Right lobe of liver (tissue), 6 donors: ENCODE data around the gene SEMA4D. TPM values are rescaled to one million over a fixed set of nuclear protein-coding genes. Genes with fewer than 3 reads are reported as not detected.

Source experiments
- ATAC-seq, 4 donors: fragments of 200-7000 bp; cut with Tn5 transposase; one replicate each; pipeline ENCODE4 v1.9.1; 2020; ENCODE audit warnings: mild to moderate bottlenecking in 4 of 4, moderate library complexity in 4 of 4
- DNase-seq, 3 donors: peaks; one replicate each; pipeline ENCODE4 v3.0.0-alpha.2; 2020
- H3K27ac ChIP-seq, 3 donors: fragments of 200-600 bp; one replicate each; pipeline ENCODE4 v1.8.0; 2022
- H3K27me3 ChIP-seq, 2 donors: fragments of 200-600 bp; one replicate each; pipeline ENCODE4 v1.8.0; 2022
- H3K36me3 ChIP-seq, 4 donors: fragments of 200-600 bp; sonication (generic) in 1 of 4; one replicate each; pipeline versions ENCODE4 v1.5.1 to v1.8.0; 2017 to 2022; ENCODE audit warnings: control low read depth in 1 of 4
- H3K4me1 ChIP-seq, 4 donors: fragments of 200-600 bp; sonication (generic) in 1 of 4; one replicate each; pipeline versions ENCODE4 v1.5.1 to v1.8.0; 2017 to 2022; ENCODE audit warnings: control low read depth in 1 of 4
- H3K4me3 ChIP-seq, 3 donors: fragments of 200-600 bp; one replicate each; pipeline ENCODE4 v1.8.0; 2022
- H3K9me3 ChIP-seq, 4 donors: fragments of 200-600 bp; sonication (generic) in 1 of 4; one replicate each; pipeline versions ENCODE4 v1.5.1 to v1.8.0; 2017 to 2022; ENCODE audit warnings: control low read depth in 1 of 4
- CTCF ChIP-seq, 4 donors: fragments of 200-600 bp in 3 of 4; fragments of 450-650 bp in 1 of 4; IDR thresholded peaks; one replicate each; pipeline versions ENCODE4 v1.5.1 to v1.8.0; 2016 to 2022; ENCODE audit warnings: antibody characterized with exemption in 4 of 4, mild to moderate bottlenecking in 2 of 4
- POLR2A ChIP-seq: fragments of 450-650 bp; IDR thresholded peaks from one replicate; pipeline ENCODE4 v1.6.1; 2017; ENCODE audit warnings: antibody characterized with exemption, mild to moderate bottlenecking
- WGBS: methylation state at CpG from one replicate; pipeline ENCODE4 v1.1.6; 2018; ENCODE audit warnings: low coverage, low lambda C conversion rate; ENCODE audit not compliant: insufficient coverage; ENCODE audit errors: missing lambda C conversion rate; 5-methylcytosine and 5-hydroxymethylcytosine counted together
- intact Hi-C, 2 donors: fragments of 100-400 bp; cut with DNase I; formaldehyde crosslinking; loops; one replicate each; pipeline versions ENCODE4 v1.11.2 to v1.14.1; 2022
- total RNA-seq, 6 experiments: library from RNA; depleted of rRNA in 2 of 6; stranded (reverse); fragments of >200 nt in 2 of 6; fragmentation: NEBNext Ultra II Directional in 3 of 6; extraction: Animal tissue kit (Norgen Biotek cat#: 25700) in 3 of 6; gene quantifications; one replicate each; pipeline versions ENCODE4 v1.1.0 to v1.2.4, GENCODE V29; 2016 to 2023
- donor health status: DM: no; HTN: yes; CAD: no.
- donor health status: DM: no; HTN: no; CAD: no.
- donor health status: DM: no; HTN: no; CAD: no.
- donor health status: DM: no; HTN: yes; CAD: no.
- donor health status: DM: no; HTN: yes; CAD: no.

The SEMA4D gene
- total RNA-seq, 6 experiments from 2014 or later: 2.0 to 7.5 (median 3.5) TPM

- TF ChIP-seq CTCF (IDR thresholded peaks at IDR 0.05): no peak
- no peak for TF ChIP-seq POLR2A
- DNase-seq: no peak
- no peak for ATAC-seq
Observed at GRCh38 chr9:89505911-89506310, 8.0 kb upstream of the SEMA4D start.

GRCh38 chr9:89505048-89505447 lies 7.1 kb upstream of the SEMA4D start:
- H3K27me3 ChIP-seq: no peaks in the 10 kb centered on the region
- TF ChIP-seq CTCF (IDR thresholded peaks at IDR 0.05) (no peak), POLR2A (no peak)
- H3K4me3 ChIP-seq: no peak overlapping the region
- no peak overlapping the region for H3K27ac ChIP-seq
- H3K4me1 ChIP-seq: no peaks in the 10 kb centered on the region
- no peak for DNase-seq
- H3K36me3 ChIP-seq: no peaks in the 10 kb centered on the region
- intact Hi-C loops: no loop called here
- no peaks in the 10 kb centered on the region for H3K9me3 ChIP-seq
- ATAC-seq: no peak

More at GRCh38 chr9:89505911-89506310, 8.0 kb upstream of the SEMA4D start:
- Histone ChIP-seq H3K27me3 (no peaks in the 10 kb centered on the region), H3K27ac (no peak overlapping the region), H3K4me1 (no peaks in the 10 kb centered on the region), H3K4me3 (no peak overlapping the region), H3K36me3 (no peaks in the 10 kb centered on the region), H3K9me3 (no peaks in the 10 kb centered on the region)
- intact Hi-C loops: no loop called here
- 68% methylated on average over 5 of the region's 6 CpGs for WGBS

GRCh38 chr9:89502671-89503070 lies 4.8 kb upstream of the SEMA4D start:
- Histone ChIP-seq H3K9me3 (no peaks in the 10 kb centered on the region), H3K27me3 (no peaks in the 10 kb centered on the region), H3K36me3 (no peaks in the 10 kb centered on the region), H3K4me3 (no peak overlapping the region), H3K27ac (no peak overlapping the region), H3K4me1 (no peaks in the 10 kb centered on the region)
- DNase-seq (no peak), ATAC-seq (no peak)
- no peak for TF ChIP-seq POLR2A
- TF ChIP-seq CTCF (IDR thresholded peaks at IDR 0.05): no peak
- intact Hi-C loops: no loop called here
- WGBS: 46% methylated on average over 5 of the region's 5 CpGs

DNA sequence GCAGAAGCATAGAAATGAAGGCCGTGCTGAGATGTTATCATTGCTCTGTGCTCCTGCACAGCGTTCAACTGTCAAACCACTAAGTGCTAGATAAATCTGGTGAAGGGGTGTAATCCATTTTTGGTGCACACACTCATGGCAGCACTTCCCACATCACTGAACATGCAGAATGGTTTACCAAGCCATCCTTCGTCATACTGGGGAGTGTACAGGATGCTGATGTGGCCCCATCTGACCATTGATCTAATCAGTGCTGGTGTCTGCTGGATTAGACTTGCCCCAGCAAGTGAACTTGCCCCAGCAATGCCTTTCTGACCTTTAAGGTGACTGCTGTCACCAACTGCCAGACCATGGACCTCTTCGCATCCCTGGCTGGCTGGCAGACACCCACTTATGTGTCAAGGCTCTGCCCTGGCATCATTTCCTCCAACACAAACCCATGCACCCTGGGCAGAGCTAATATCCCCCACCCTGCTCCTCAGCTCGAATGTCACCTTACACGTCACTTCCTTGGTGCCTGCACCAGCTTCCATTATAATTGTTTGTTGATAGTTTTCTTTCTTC lies 4.2 kb upstream of the SEMA4D start:
- no peak overlapping the region for H3K27ac ChIP-seq
- no peaks in the 10 kb centered on the region for H3K4me1 ChIP-seq
- no peaks in the 10 kb centered on the region for H3K36me3 ChIP-seq
- DNase-seq: no peak
- 67% methylated on average over 4 of the region's 6 CpGs for WGBS
- H3K4me3 ChIP-seq: no peak overlapping the region
- intact Hi-C loops: no loop called here
- H3K27me3 ChIP-seq: no peaks in the 10 kb centered on the region
- TF ChIP-seq CTCF (IDR thresholded peaks at IDR 0.05): no peak
- TF ChIP-seq POLR2A: no peak
- no peak for ATAC-seq
- no peaks in the 10 kb centered on the region for H3K9me3 ChIP-seq

DNA sequence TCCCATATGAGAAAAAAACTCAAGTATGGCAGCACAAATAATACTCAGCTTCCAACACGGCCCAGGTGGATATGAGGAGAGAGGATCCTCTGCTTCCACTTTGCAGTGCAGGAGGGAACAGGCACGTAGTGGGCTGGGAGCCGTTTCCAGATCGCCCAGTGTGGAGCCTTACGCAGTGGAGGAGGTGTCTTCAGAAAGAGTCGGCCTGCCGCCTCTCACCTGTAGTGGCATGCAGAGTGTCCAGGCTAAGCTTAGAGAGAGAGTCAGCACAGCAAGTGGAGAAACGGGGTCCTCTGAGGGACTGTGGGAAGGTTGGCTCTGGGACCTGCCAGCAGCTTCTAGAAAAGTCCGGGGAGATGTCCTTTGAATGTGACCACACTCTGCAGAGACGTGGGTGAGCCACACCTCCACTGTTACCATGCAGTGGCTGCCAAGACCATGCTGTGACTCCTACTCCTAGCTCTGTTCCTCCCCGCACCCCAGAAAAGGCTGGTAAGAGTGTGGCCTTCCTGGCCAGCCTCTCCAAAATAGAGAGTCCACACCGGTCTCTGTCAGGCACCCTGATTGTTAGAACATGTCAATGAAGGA lies 3.5 kb upstream of the SEMA4D start:
- no peaks in the 10 kb centered on the region for H3K36me3 ChIP-seq
- ATAC-seq (no peak), DNase-seq (no peak)
- no peaks in the 10 kb centered on the region for H3K9me3 ChIP-seq
- WGBS: 78% methylated on average over 7 of the region's 12 CpGs
- no peak overlapping the region for H3K4me3 ChIP-seq
- no peak overlapping the region for H3K27ac ChIP-seq
- H3K27me3 ChIP-seq: no peaks in the 10 kb centered on the region
- no peaks in the 10 kb centered on the region for H3K4me1 ChIP-seq
- TF ChIP-seq POLR2A (no peak), CTCF (IDR thresholded peaks at IDR 0.05) (no peak)
- intact Hi-C loops: no loop called here
